Mesenchymal stem cell (in vitro differentiated cells and primary cell): Measurements from ENCODE around the gene GMCL2.

Source experiments
- DNase-seq: peaks from one replicate; pipeline ENCODE4 v3.0.0-alpha.2; 2013
- H2AFZ ChIP-seq: one replicate; pipeline ENCODE4 v1.6.1; 2013; ENCODE audit warnings: low read depth, mild to moderate bottlenecking, control low read depth, inconsistent platforms, low read length, moderate library complexity
- H2AK5ac ChIP-seq: 2 replicates; pipeline ENCODE4 v1.6.1; 2013; ENCODE audit warnings: low read length, moderate library complexity, mild to moderate bottlenecking, inconsistent platforms; ENCODE audit not compliant: severe bottlenecking
- H2BK120ac ChIP-seq: one replicate; pipeline ENCODE4 v1.6.1; 2013; ENCODE audit warnings: low read depth, mild to moderate bottlenecking, inconsistent platforms, low read length, moderate library complexity
- H2BK12ac ChIP-seq, 2 experiments: one replicate each; pipeline ENCODE4 v1.6.1; 2013; ENCODE audit warnings: inconsistent platforms in 2 of 2, low read length in 2 of 2, mild to moderate bottlenecking in 2 of 2, moderate library complexity in 2 of 2, control low read depth in 1 of 2
- H2BK15ac ChIP-seq: one replicate; pipeline ENCODE4 v1.6.1; 2013; ENCODE audit warnings: mild to moderate bottlenecking, low read depth, inconsistent platforms; ENCODE audit not compliant: poor library complexity, severe bottlenecking
- H2BK5ac ChIP-seq: 2 replicates; pipeline ENCODE4 v1.6.1; 2013; ENCODE audit warnings: low read depth, mild to moderate bottlenecking, low read length, control low read depth, inconsistent platforms; ENCODE audit not compliant: poor library complexity, severe bottlenecking
- H3K14ac ChIP-seq, 2 experiments: one replicate each; pipeline ENCODE4 v1.6.1; 2013; ENCODE audit warnings: inconsistent platforms in 2 of 2, low read length in 2 of 2, control low read depth in 1 of 2, mild to moderate bottlenecking in 1 of 2, moderate library complexity in 1 of 2
- H3K18ac ChIP-seq, 2 experiments: one replicate each; pipeline ENCODE4 v1.6.1; 2013; ENCODE audit warnings: inconsistent platforms in 2 of 2, low read length in 2 of 2, control low read depth in 1 of 2, low read depth in 1 of 2, mild to moderate bottlenecking in 1 of 2
- H3K23ac ChIP-seq, 2 experiments: one replicate each; pipeline ENCODE4 v1.6.1; 2013; ENCODE audit warnings: inconsistent platforms in 2 of 2, low read length in 2 of 2, mild to moderate bottlenecking in 2 of 2, moderate library complexity in 2 of 2, control low read depth in 1 of 2
- H3K27ac ChIP-seq: 2 replicates; pipeline ENCODE4 v1.5.1; 2013; ENCODE audit warnings: mild to moderate bottlenecking, moderate library complexity, low read length, control low read depth, inconsistent platforms; ENCODE audit not compliant: poor library complexity, severe bottlenecking
- H3K27me3 ChIP-seq, 2 experiments: 2 replicates each; pipeline versions ENCODE4 v1.6.1 to v1.7.0; 2013; ENCODE audit warnings: low read length in 2 of 2, mild to moderate bottlenecking in 2 of 2, moderate library complexity in 2 of 2, control low read depth in 1 of 2, inconsistent platforms in 1 of 2; ENCODE audit not compliant: control insufficient read depth in 1 of 2, insufficient read depth in 1 of 2
- H3K36me3 ChIP-seq, 2 experiments: 2 replicates each; pipeline versions ENCODE4 v1.6.1 to v1.7.0; 2013; ENCODE audit warnings: low read length in 2 of 2, control low read depth in 1 of 2, inconsistent platforms in 1 of 2, low read depth in 1 of 2, mild to moderate bottlenecking in 1 of 2; ENCODE audit not compliant: insufficient read depth in 2 of 2, control insufficient read depth in 1 of 2
- H3K4ac ChIP-seq, 2 experiments: one replicate each; pipeline ENCODE4 v1.6.1; 2013; ENCODE audit warnings: inconsistent platforms in 2 of 2, low read length in 2 of 2, mild to moderate bottlenecking in 2 of 2, moderate library complexity in 2 of 2, control low read depth in 1 of 2, low read depth in 1 of 2
- H3K4me1 ChIP-seq: 2 replicates; pipeline ENCODE4 v1.6.1; 2013; ENCODE audit warnings: low read depth, low read length, control low read depth; ENCODE audit not compliant: control insufficient read depth, insufficient read depth
- H3K4me2 ChIP-seq: 2 replicates; pipeline ENCODE4 v1.6.1; 2013; ENCODE audit warnings: low read length, mild to moderate bottlenecking, inconsistent platforms; ENCODE audit not compliant: poor library complexity, severe bottlenecking
- H3K4me3 ChIP-seq, 2 experiments: 2 replicates each; pipeline versions ENCODE4 v1.5.1 to v1.7.0; 2013; ENCODE audit warnings: low read length in 2 of 2, mild to moderate bottlenecking in 2 of 2, control low read depth in 1 of 2, low read depth in 1 of 2; ENCODE audit not compliant: insufficient read depth in 1 of 2
- H3K79me1 ChIP-seq: replicated peaks from 2 replicates; pipeline ENCODE4 v1.6.1; 2013; ENCODE audit warnings: mild to moderate bottlenecking, control low read depth, low read length, inconsistent platforms; ENCODE audit not compliant: poor library complexity, severe bottlenecking
- H3K9ac ChIP-seq: 2 replicates; pipeline ENCODE4 v1.7.0; 2013; ENCODE audit warnings: mild to moderate bottlenecking, low read length, moderate library complexity
- H3K9me3 ChIP-seq: 2 replicates; pipeline ENCODE4 v1.7.0; 2013; ENCODE audit warnings: mild to moderate bottlenecking, low read length; ENCODE audit not compliant: control insufficient read depth
- H4K8ac ChIP-seq: one replicate; pipeline ENCODE4 v1.6.1; 2013; ENCODE audit warnings: inconsistent platforms, mild to moderate bottlenecking, low read length, moderate library complexity
- H4K91ac ChIP-seq: one replicate; pipeline ENCODE4 v1.6.1; 2013; ENCODE audit warnings: mild to moderate bottlenecking, low read length, inconsistent platforms
- WGBS: methylation state at CpG from one replicate; pipeline ENCODE4 v1.1.7; 2013; ENCODE audit warnings: mixed read lengths; 5-methylcytosine and 5-hydroxymethylcytosine counted together

The GMCL2 gene

GRCh38 chr5:178196986-178197385 is 9.8 kb upstream of the GMCL2 start:
- WGBS: 79% methylated on average over 7 of the region's 8 CpGs
- H3K14ac ChIP-seq: no peak overlapping the region
- H3K4me1 ChIP-seq: peaks cover 3% of the 10 kb centered on the region
- H3K9ac ChIP-seq: no peak overlapping the region
- no peak overlapping the region for H2AK5ac ChIP-seq
- H3K23ac ChIP-seq: no peak overlapping the region
- H2BK12ac ChIP-seq: no peak overlapping the region
- H3K36me3 ChIP-seq: no peaks in the 10 kb centered on the region
- H4K8ac ChIP-seq: no peak overlapping the region
- H3K27ac ChIP-seq: no peak overlapping the region
- H4K91ac ChIP-seq: no peak overlapping the region
- H3K79me1 ChIP-seq: no peaks in the 10 kb centered on the region
- H2BK5ac ChIP-seq: no peak overlapping the region
- no peak for DNase-seq
- no peak overlapping the region for H2BK15ac ChIP-seq
- no peak overlapping the region for H3K4ac ChIP-seq
- H3K4me3 ChIP-seq: no peak overlapping the region
- H3K9me3 ChIP-seq: no peaks in the 10 kb centered on the region
- peaks cover 21 to 23% of the 10 kb centered on the region in 2 experiments for H3K27me3 ChIP-seq
- no peak overlapping the region for H2AFZ ChIP-seq
- H3K18ac ChIP-seq: no peak overlapping the region
- no peak overlapping the region for H3K4me2 ChIP-seq
- no peak overlapping the region for H2BK120ac ChIP-seq

GRCh38 chr5:178196281-178196812 is 9.2 kb upstream of the GMCL2 start:
- no peak overlapping the region for H3K23ac ChIP-seq
- DNase-seq: no peak

GRCh38 chr5:178194026-178194425 is 6.9 kb upstream of the GMCL2 start:
- Histone ChIP-seq H3K9ac (no peak overlapping the region), H4K91ac (no peak overlapping the region), H3K14ac (no peak overlapping the region), H3K18ac (no peak overlapping the region), H3K4ac (no peak overlapping the region), H3K4me3 (no peak overlapping the region), H3K27me3 (peaks cover 21 to 23% of the 10 kb centered on the region in 2 experiments), H3K27ac (no peak overlapping the region), H2BK120ac (no peak overlapping the region), H3K4me1 (no peaks in the 10 kb centered on the region), H2BK12ac (no peak overlapping the region), H4K8ac (no peak overlapping the region), H2AFZ (no peak overlapping the region), H3K36me3 (no peaks in the 10 kb centered on the region), H2AK5ac (no peak overlapping the region), H3K9me3 (no peaks in the 10 kb centered on the region), H3K79me1 (no peaks in the 10 kb centered on the region), H2BK15ac (no peak overlapping the region), H2BK5ac (no peak overlapping the region), H3K23ac (no peak overlapping the region), H3K4me2 (no peak overlapping the region)
- no peak for DNase-seq
- 43% methylated on average over 7 of the region's 7 CpGs for WGBS

More at GRCh38 chr5:178196281-178196812, 9.2 kb upstream of the GMCL2 start:
- Histone ChIP-seq H3K79me1 (no peaks in the 10 kb centered on the region), H2AFZ (no peak overlapping the region), H2AK5ac (no peak overlapping the region), H3K9ac (no peak overlapping the region), H3K4me3 (no peak overlapping the region), H3K14ac (no peak overlapping the region), H2BK5ac (no peak overlapping the region), H3K27ac (no peak overlapping the region), H3K9me3 (no peaks in the 10 kb centered on the region), H2BK120ac (no peak overlapping the region), H3K27me3 (peaks cover 21 to 23% of the 10 kb centered on the region in 2 experiments), H4K8ac (no peak overlapping the region), H2BK12ac (no peak overlapping the region), H3K4me2 (no peak overlapping the region), H3K4ac (no peak overlapping the region), H2BK15ac (peak overlapping the region; percentile 63), H3K4me1 (no peaks in the 10 kb centered on the region), H3K18ac (no peak overlapping the region), H4K91ac (no peak overlapping the region), H3K36me3 (no peaks in the 10 kb centered on the region)
- WGBS: 86% methylated on average over 7 of the region's 7 CpGs

- H3K4me1 ChIP-seq: no peaks in the 10 kb centered on the region
- H4K91ac ChIP-seq: no peak overlapping the region
- H3K23ac ChIP-seq: no peak overlapping the region
- H3K4me2 ChIP-seq: no peak overlapping the region
- no peak overlapping the region for H2BK120ac ChIP-seq
- no peak overlapping the region for H3K27ac ChIP-seq
- no peak overlapping the region for H3K4ac ChIP-seq
- H3K4me3 ChIP-seq: no peak overlapping the region
- no peak overlapping the region for H2BK12ac ChIP-seq
- no peak overlapping the region for H2AFZ ChIP-seq
- no peaks in the 10 kb centered on the region for H3K9me3 ChIP-seq
- H2AK5ac ChIP-seq: no peak overlapping the region
- H3K36me3 ChIP-seq: no peaks in the 10 kb centered on the region
- peaks cover 21 to 23% of the 10 kb centered on the region in 2 experiments for H3K27me3 ChIP-seq
- no peak overlapping the region for H2BK15ac ChIP-seq
- no peaks in the 10 kb centered on the region for H3K79me1 ChIP-seq
- H3K14ac ChIP-seq: no peak overlapping the region
- no peak overlapping the region for H2BK5ac ChIP-seq
- WGBS: 79% methylated on average over 8 of the region's 8 CpGs
- no peak overlapping the region for H3K18ac ChIP-seq
- no peak overlapping the region for H4K8ac ChIP-seq
- H3K9ac ChIP-seq: no peak overlapping the region
- DNase-seq: no peak
Observed at GRCh38 chr5:178193251-178193809, 6.2 kb upstream of the GMCL2 start.
